ENCODE measurements around the gene FAM13A.
"Not testable (repeated sequence)": the region's sequence is repeated elsewhere in the genome, so short reads cannot be mapped to it uniquely, and the experiment has no call there.

FAM13A gene

GRCh38 chr4:88998001-88998400 lies 59.0 kb downstream of the FAM13A start:
- DNase-seq, result no peak

GRCh38 chr4:88995874-88996273 lies 61.1 kb downstream of the FAM13A start:
- DNase-seq, result no peak

GRCh38 chr4:88995257-88995656 lies 61.7 kb downstream of the FAM13A start:
- DNase-seq, result not testable (repeated sequence)

GRCh38 chr4:88993246-88993645 lies 63.7 kb downstream of the FAM13A start:
- DNase-seq, result no peak

- no peak for DNase-seq
Observed at GRCh38 chr4:88991746-88992145, 65.2 kb downstream of the FAM13A start.

DNA sequence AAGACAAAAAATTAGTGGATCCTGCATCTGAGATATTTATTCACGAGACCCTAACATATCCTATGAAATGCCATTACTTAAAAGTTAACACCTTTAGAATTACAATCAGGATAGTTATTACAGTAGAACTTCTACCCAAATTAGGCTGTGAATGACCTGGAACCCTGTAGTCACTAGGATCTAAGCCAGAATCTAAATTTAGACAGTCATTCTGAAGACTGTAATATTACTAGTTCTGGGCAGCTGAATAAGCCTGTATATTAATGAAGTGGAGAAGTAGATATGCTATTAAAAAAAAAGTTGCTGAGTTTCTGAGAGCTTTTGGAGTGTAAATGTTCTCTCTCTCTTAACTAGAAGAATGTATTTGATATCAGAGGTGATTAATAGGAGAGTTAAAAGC lies 67.0 kb downstream of the FAM13A start:
- DNase-seq, result no peak

DNA sequence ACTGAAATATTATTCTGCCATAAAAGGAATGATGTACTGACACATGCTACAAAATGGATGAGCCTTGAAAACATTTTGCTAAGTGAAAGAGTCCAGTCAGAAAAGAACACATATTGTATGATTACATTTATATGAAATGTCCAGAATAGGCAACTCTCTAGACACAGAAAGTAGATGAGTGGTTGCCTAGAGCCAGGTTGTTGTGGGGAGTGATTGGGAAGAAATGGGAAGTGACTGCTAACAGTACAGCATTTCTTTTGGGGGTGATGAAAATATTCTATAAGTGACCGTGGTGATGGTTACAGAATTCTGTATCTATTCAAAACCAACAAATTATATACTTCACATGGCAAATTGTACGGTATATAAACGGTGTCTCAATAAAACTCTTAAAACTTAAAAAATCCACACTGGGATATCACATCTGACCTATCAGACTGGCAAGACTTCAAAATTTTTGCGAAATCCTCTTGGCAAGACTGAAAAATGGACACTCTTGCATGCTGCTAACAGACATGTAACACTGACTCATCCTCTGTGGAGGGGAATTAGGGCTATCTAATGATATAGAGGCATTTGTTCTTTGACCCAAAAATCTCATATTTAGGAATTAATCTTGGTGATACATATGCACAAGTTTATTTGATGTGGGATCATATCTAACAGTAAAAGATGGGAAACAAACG lies 71.8 kb downstream of the FAM13A start:
- no peak for DNase-seq

DNA sequence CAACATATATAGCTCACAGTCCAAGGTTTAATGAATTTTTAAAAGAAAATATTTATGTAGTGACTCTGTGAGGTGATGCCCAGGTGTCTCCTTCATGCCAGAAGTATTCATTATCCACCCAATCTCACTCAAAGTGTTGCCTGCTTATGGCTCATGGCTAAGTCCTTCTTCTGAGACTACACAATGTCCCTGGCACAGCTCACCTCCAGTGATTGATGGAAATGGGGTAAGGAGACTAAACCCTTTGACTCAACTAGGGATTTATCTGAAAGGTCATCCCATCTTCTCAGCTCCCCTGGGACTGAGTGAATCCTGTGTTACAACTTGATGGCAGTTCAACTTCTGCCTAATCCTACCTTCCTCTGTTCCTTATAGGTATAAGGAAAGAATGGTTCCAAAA lies 74.2 kb downstream of the FAM13A start:
- no peak for DNase-seq

GRCh38 chr4:88981993-88982392 lies 75.0 kb downstream of the FAM13A start:
- DNase-seq, result no peak

DNA sequence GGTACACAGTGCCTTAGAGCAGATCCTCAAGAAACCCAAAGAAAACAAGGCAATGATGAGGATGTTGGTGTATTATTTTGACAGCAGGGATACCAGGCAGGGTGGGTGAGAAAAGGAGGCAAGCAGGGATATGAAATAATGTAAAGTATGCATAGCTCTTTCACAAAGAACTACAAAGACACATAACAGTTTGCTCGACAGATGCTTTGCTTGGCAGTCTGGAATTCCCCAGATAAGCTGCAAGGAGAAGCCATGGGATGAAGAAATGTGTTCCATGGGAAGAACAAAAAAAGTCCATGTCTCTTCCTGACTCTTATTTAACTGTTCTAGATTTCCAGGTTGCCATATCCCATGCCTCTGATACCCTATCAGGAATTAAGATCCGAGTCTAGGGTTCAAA lies 75.4 kb downstream of the FAM13A start:
- no peak for DNase-seq

DNA sequence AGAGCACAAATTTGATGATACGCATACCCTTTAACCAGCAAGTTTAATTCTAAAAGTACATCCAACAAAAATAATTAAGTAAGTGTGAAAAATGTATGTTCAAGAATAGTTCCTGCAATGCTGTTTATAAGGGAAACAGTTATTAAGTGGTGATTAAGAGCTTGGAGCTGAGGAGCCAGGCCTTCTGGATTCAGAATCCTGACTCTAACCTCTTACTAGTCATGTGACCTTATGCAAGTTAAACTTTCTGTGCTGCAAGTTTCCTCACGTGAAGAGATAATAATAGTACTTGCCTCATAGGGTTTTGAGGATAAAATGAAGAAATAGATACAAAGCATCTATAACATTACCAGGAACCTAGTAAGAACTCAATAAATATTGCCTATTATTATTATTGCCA lies 77.7 kb downstream of the FAM13A start:
- DNase-seq, result no peak

- DNase-seq, result no peak
Observed at GRCh38 chr4:88976775-88977035, 80.3 kb downstream of the FAM13A start.

GRCh38 chr4:88975958-88976774 lies 80.8 kb downstream of the FAM13A start:
- no peak for DNase-seq

GRCh38 chr4:88971536-88971935 lies 85.4 kb downstream of the FAM13A start:
- DNase-seq, result no peak

DNA sequence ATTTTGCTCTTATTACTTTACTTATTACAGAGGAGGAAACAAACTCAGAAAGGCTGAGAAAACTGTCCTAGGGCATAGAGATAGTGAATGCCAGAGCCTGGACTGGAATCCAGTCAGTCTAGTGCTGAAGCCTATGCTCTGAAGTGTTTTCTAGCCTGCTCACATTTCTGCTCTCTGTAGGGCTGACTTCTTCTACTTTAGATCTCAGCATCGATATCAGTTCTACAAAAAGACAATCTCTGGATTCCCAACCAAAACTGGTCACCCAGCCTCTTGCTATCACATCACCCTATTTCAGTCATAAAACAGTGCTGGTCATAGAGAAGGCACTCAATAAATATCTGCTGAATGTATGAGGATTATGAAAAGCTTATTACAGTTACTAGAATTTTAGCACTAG lies 87.2 kb downstream of the FAM13A start:
- no peak for DNase-seq

GRCh38 chr4:88969271-88969670 lies 87.7 kb downstream of the FAM13A start:
- no peak for DNase-seq

GRCh38 chr4:88967883-88968331 lies 89.1 kb downstream of the FAM13A start:
- DNase-seq, result no peak

DNA sequence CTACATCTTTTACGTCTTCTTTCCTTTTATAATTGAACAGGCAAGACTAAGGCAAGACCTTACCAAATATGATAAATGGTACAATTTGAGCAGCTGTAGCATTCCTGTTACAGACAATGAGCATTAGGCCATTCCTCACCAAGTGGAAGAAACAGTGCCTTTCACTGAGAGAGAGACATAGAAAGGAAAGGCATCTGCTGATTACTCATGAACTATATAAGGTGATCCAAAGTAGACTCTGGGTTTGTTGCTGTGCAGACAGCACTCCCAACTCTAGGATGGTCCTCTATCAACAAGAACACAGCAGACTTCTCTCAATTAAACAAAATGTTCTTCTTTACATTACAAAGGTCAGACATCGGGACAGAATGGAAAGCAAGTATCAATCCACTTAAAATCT lies 91.9 kb downstream of the FAM13A start:
- DNase-seq, result no peak

GRCh38 chr4:88964450-88964849 lies 92.5 kb downstream of the FAM13A start:
- no peak for DNase-seq

- DNase-seq, result no peak
Observed at GRCh38 chr4:88963817-88964216, 93.2 kb downstream of the FAM13A start.

- no peak for DNase-seq
Observed at GRCh38 chr4:88962396-88962795, 94.6 kb downstream of the FAM13A start.

DNA sequence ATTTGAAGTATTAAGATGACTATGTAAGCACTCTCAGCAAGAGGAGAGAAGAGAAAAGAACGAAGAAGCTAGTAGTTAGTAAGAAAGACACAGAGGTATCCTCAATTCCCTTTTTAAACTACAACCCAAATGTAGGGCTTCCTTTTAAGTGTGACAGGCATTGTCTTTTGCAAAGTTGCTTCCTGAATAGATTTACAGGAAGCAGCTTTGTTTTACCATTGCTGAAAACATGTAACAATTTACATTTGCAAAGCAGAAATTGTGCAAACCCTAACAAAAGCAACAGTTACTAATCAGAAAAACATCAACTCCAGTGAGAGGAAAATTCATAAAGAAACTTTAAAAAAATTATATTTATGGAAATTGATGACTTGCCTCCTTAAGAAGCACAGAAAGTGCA lies 96.4 kb downstream of the FAM13A start:
- DNase-seq, result no peak

- no peak for DNase-seq
Observed at GRCh38 chr4:88958080-88958479, 98.9 kb downstream of the FAM13A start.

GRCh38 chr4:88957570-88957969 lies 99.4 kb downstream of the FAM13A start:
- DNase-seq, result no peak
